Vagina (tissue), 2 donors: ENCODE results near the gene PTTG1IP.

Experiments used
- CTCF ChIP-seq, 3 experiments: fragments of 450-650 bp in 2 of 3; fragments of 200-600 bp in 1 of 3; sonication (generic) in 1 of 3; IDR thresholded peaks; one replicate each; pipeline ENCODE4 v1.5.1; 2017 to 2019; ENCODE audit warnings: antibody characterized with exemption in 3 of 3, mild to moderate bottlenecking in 2 of 3, moderate library complexity in 2 of 3
- POLR2A ChIP-seq, 2 donors: fragments of 450-650 bp; IDR thresholded peaks; one replicate each; pipeline ENCODE4 v1.6.1; 2017; ENCODE audit warnings: antibody characterized with exemption in 2 of 2, mild to moderate bottlenecking in 2 of 2, moderate library complexity in 2 of 2
- POLR2AphosphoS5 ChIP-seq, 2 donors: sonication (generic); formaldehyde crosslinking; IDR thresholded peaks; one replicate each; pipeline ENCODE4 v1.9.0; 2017; ENCODE audit warnings: antibody characterized with exemption in 2 of 2, mild to moderate bottlenecking in 2 of 2, low read depth in 1 of 2; ENCODE audit not compliant: insufficient read depth in 1 of 2

GRCh38 chr21:44918107-44918470 is 44.6 kb upstream of the PTTG1IP start:
- TF ChIP-seq CTCF (IDR thresholded peaks at IDR 0.05): no peak
- no peak for TF ChIP-seq POLR2A (IDR thresholded peaks at IDR 0.05)
- no peak for TF ChIP-seq POLR2AphosphoS5 (IDR thresholded peaks at IDR 0.05; ENCODE audit: insufficient read depth in 1 of 2, low read depth in 1 of 2)
